GM19463 (cell line): Measurements from ENCODE around the gene IFT122.

Experiments used
- ATAC-seq: cut with Tn5 transposase; IDR thresholded peaks from one replicate; pipeline ENCODE4 v1.9.1; 2021; ENCODE audit warnings: mild to moderate bottlenecking, moderate library complexity; ENCODE audit not compliant: unreplicated experiment

IFT122 gene

DNA sequence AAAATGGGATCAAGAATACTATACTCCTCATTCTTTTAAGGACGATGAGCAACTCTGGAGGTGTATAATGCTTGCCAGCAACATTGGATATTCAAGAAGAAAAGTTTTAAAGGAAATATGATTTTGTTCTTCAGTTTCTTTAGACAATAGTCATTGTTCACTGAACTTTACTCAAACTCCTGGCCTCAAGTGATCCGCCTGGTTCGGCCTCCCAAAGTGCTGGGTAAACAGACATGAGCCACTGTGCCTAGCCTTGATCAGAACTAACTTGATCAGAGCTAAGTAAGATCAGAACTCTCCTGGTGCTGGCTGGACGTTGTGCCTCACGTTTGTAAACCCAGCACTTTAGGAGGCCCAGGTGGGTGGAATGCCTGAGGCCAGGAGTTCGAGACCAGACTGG, 24.2 kb upstream of the IFT122 start:
- ATAC-seq = no peak

DNA sequence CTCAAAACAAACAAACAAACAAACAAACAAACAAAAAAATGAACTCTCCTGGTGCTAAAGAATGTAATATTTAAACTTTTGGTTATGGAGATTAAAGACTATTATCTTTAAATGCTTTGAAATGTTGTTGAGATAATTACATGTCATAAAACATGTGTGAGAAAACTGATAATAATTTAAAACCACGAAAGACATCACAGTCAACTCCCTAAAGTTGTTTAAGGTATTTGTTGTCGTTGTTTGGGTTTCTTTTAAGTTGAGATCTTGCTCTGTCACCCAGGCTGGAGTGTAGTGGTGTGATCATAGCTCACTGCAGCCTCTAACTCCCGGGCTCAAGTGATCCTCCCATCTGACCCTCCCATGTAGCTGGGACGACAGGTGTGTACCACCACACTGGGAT, 23.6 kb upstream of the IFT122 start:
- no peak for ATAC-seq

DNA sequence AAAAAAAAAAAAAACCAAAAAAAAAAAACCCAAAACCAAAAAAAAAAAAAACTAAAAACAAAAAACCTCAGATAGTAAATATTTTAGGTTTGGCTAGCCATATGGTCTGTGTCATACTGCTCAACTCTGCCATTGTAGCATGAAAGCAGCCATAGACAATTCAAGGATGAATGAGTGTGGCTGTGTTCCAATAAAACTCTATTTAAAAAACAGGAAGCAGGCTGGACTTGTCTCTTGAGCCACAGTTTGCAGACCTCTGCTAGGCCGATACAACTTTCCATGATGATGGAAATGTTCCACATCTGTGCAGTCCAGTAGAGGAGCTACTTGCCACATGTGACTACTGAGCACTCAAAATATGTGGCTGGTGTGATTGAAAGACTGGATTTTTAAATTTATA, 22.7 kb upstream of the IFT122 start:
- no peak for ATAC-seq

DNA sequence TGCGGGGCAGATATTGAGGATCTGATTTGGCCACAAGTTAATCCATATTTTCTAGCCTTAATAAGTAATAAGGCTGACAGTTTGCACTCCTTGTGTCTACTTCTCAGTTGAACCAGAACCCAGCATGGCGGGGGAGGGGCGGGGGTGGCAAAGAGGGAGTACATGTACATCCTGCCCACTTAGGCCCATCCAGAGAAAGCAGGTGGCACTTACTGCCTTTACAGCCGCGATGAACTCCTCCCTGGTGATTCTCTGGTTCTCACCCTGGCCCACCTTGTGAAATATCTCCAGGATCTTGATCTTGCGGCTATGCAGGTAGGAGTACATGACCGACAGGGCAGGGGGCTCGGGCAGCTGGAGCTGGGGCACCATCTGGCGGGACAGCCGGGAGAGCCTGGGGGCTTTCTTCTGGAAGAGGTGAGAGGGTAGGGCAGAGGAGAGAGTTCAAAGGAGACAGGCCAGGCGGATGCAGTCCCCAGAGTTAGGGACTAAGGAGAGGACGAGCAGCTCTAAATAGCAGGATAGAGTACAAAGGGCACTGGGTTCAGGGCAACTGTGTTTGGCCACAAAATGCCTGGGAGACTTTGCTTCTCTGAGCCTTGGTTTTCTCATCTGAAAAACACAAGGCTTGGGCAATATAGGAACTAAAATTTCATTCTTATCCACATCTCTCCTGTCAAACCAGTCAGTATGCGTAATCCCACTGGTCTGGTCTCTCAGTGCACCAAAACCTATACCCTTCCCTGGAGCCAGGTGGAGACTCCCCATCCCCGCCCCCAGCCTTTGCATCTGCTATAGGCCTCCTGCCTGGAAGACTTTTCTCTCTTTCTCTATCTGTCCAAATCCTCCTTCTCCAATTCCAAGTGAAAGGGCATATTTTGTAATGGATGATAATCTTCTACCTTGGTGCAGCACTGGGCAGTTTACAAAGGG, 21.7 kb upstream of the IFT122 start:
- no peak for ATAC-seq

DNA sequence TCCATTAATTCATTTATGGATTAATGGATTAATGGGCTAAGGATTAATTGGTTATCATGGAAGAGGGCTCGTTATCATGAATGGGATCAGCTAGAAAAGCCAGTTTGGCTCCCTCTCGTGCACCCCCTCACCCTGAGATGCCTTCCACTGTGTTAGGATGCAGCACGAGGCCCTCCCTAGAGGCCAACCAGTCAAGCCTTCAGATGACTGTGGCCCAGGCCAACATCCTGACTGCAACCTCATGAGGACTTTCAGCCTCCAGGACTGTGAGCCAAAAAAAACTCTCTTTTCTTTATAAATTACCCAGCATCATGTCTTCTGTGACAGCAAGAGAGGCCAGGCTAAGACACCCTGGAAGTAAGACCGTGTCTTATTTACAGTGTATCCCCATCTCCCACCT, 20.5 kb upstream of the IFT122 start:
- no peak for ATAC-seq

DNA sequence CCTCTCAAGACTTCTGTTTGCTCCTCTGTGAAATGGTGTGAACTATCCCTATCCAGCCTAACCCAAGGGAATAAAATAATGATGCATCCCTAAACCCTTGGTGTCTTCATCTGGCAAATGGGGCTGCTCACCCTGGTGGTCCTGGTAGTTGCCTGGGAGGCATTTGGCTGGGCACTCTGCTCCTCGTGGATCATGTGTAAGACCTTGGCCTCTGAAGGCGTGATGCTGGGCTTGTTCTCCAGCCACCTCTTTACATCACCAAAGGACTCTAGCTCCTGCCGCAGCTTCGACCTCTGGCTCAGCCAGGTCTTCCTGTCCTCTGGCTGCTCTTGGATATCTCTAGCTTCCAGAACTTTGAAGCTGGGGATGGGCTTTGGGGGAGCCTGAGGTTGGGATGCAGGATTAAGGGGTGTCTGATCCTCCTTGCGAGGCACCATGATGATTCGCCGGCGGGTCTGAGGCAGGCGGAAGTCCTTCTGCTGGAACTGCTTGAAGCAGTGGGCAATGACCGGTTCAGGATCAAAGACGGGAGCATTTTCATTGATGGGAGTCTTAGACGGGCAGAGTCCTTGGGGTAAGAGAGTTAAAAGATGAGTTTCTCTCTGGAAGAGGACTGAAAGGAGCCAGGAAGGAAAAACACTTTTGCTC, 18.7 kb upstream of the IFT122 start:
- no peak for ATAC-seq

DNA sequence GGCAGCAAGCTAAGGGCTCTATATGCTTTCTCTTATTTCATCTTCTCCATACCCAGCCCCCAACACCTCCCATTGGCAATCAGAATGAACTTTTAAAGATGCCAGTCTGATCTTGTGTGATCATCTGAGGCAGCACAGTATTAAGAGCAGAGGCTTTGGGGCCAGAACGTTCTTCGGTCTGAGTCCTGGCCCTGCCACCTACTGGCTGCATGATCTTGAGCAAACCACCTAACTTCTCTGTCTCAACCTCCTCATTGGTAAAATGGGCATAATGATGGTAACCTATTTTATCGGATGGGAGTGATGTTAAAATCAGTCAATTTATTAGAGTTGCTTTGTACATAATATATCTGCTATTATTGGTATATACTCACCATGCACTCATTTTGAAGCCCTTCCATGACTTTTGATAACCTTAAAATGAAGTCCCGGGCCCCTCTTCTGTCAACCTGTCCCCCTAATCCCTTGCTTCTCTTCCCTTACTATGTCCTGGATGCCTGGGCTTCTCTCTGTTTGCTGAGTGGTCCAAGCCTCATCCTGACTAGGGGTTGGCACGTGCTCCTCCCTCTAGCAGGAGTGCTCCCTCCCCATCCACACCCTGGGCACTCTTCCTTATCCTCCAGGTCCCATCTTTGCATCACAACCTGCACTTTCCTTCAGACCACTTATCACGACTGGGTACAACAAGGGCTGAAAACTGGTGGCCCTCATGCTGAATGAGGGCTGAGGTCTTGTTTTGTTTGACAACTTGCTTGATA, 17.9 kb upstream of the IFT122 start:
- ATAC-seq = no peak

DNA sequence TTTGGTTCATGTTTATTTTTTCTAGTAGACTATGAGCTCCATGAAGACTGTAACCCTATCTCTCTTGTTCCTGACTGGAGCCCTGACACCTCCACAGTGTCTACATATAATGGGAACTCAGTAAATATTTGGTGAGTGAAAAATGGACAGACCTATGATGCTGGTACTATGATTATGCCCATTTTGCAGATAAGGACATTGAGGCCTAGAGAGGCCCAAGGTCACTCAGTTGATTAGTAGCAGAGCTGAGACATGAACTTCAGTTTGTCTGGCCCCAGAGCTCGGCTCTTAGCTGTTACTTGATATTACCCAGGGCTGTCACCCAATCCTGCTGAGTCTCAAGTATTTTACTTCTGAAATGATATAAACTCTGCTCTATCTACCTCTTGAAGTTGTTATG, 17.1 kb upstream of the IFT122 start:
- no peak for ATAC-seq

DNA sequence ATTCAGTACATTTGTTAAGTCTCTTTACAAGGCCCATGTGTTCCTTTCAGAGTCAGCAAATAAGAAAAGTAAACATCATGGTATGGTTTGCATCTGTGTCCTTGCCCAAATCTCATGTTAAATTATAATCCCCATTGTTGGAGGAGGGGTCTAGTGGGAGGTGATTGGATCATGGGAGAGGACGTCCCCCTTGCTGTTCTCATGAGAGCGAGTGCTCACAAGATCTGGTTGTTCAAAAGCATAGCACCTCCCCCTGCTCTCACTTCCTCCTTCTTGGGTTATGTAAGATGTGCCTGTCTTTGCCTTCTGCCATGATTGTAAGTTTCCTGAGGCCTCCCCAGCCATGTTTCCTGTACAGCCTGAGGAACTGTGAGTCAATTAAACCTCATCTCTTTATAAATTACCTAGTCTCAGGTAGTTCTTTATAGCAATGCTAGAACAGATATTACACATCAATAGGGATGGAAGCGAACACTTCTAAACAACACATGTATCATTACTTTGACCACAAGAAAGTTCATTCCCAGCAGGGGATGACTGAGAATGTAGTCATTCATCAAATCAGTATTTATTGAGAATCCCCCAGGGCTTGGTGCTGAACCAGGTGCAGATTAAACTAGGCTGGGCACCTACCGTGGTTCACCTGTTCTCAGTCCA, 15.7 kb upstream of the IFT122 start:
- peak; percentile 63 for ATAC-seq

DNA sequence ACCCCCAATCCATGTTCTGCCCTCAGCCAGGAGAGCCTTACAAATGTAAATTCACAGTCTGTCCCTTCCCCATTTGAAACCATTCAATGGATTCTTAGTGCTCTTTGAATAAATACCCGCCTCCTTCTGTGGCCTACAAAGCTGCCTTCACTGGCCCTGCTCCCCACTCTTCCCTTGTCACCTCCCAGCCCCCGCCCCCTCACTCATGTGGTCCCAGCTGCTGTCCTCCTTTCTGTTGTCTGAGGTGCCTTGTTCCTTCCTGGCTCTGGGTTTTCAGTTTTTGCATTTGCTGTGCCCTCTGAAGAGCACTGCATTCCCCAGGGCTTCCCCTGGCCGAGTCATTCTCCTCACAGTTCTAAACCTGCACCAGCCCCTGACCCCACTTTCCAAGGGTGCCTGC, 14.8 kb upstream of the IFT122 start:
- ATAC-seq = no peak

DNA sequence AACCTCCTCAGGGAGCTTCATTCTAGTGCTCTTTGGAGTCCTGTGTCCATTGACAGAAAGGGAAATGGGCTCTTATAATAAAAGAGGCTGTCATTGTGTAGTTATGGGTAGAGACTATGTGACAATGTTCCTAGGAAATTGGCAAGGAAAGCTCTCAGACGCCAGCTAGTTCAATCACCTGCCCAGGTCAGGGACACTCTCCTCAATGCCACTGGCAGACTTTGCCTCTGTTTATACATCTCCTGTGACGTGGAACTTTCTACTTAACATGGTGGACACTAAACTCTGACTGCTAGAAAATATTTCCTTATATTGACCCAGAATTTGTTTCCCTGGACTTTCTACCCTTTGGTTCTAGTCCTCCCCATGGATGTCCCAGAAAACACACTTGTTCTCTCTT, 14.4 kb upstream of the IFT122 start:
- no peak for ATAC-seq

DNA sequence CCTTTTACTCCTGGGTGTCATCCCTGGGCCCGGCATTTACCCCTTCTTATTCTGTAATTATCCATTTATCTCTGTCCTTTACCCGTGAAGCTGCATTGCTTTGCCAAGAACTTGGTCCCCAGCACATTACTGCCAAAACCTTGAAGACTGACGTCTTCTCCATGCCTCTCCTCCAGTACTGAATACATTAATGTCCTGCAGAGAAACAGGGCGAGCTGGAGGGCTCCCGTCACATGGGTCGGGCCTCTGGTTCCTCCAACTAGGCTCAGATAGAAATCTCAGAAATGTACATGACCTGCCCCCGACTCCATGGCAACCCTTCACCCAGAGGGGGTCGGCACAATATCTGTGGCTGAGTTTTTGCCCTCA, 12.0 kb upstream of the IFT122 start:
- ATAC-seq = no peak

DNA sequence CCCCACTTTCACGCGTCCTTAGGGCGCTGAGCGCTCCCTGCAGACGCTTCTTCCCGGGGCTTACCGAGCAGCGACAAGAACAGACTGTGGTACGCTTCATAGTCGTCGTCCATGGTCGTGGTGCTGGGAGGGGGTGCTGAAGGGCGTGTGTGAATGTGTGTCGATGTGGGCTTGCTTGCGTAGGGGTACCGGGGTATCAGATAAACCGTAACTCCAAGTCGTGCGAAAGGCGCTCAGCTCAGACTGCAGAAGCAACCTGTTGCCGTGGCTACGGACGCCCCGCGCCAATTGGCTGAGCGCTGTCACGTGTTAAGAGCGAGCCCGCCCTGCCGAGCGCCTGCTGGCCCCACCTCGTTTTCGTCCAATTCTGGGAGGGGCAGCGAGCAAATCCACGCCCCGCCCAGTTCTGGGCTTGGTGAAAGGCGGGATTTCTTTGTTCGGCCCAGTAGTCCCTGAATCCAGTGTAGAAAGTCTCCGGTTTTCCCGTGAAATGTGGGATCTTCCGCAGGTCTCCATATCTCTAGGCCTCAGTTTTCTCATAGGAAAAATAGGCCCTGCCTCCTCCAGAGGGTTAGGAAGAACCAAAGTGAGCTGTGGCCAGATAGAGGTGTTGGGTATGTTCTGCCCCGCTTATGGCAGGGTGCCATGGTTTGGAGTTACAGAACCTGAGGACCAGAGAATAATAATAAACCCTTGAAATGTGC, 11.5 kb upstream of the IFT122 start, which contains the start of gene EFCAB12:
EFCAB12 (minus strand) TSS at position 261 of the 704 bp plus-strand sequence; CDS start at position 113, 148 bp downstream.
- ATAC-seq = peak; percentile 95

DNA sequence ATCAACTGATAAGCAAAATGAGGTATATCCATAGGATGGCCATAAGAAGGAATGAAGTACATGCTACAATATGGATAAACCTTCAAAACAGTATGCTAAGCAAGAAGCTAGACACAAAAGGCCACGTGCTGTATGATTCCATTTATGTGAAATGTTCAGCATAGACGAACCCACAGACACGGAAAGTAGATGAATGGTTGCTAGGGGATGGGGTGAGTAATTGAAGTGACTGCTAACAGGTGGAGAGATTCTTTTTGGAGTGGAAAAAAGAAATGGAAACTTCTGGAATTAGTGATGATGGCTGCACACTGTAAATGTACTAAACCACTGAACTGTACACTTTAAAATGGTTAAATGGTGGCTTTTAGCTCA, 11.0 kb upstream of the IFT122 start:
- no peak for ATAC-seq

DNA sequence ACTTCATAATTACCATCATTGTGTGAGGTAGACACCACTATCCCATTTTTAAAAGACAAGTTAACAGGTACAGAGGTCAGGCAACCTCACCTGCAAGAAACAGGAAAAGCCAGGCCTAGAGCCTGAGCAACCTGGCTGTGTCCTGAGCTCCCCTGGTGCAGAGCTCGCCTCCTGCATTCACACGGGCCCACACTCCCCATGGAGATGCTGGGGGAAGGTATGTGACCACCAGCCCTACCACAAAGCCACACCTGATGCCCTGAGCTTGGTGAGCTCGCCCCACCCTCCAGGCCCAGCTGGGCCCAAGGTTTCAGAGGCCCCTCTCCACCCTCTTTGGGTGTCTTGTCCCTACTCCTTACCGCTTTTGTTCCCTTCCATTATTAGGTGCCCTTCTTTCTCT, 10.4 kb upstream of the IFT122 start:
- ATAC-seq = no peak

DNA sequence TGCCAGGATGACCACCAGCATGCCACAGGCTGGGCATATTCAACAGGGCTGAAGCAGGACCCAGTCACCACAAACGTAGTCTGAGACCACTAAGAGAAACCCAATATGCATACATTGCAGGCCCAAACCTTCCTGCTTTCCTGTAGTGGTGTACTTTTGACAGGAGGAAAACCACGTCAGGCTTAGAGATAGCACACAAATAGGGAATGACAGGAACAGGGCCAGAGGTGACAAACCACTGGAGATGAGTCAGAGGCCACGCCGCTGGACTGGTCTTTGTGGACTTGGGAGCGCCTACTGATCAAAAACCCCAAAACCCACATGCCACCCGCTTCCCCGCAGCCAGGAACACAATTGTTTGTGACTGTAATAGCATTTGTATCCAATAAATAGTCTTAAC, 8.0 kb upstream of the IFT122 start:
- no peak for ATAC-seq

DNA sequence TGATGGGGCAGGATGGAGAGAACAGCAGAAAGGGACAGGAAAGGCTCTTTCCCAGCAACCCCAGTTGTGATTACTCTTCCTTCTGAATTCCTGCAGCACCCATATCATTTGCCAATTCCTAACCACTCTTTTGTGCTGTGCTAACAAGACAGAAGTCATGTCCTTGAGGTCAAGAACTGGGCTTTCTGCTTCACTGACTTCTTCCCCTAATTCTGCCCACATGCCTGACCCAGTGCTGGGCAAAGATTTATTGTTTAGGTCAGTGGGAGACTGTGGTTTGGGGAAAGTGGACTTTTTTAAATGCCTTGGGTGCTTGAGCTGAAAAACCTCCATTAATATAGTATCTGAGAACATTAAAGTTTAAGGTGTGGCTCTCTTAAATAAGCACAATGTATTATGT, 7.4 kb upstream of the IFT122 start:
- no peak for ATAC-seq

DNA sequence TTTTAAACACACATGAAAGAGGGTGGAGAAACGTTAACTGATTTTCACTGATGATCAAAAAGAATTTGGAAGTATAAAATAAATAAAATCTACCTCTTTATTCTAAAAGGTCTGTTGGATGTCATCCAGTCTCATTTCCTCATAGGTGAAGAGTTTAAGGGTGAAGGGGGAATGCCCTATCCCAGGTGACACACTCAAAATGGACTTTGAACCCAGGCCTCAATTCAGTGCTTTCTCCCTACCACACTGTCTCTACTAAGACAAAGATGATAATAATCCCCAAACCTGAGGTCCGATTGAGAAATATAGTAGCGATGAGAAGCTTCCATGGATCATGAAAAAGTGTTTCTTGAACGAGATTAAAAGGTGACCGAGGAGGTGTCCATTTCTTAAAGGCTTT, 6.5 kb upstream of the IFT122 start:
- ATAC-seq = no peak

DNA sequence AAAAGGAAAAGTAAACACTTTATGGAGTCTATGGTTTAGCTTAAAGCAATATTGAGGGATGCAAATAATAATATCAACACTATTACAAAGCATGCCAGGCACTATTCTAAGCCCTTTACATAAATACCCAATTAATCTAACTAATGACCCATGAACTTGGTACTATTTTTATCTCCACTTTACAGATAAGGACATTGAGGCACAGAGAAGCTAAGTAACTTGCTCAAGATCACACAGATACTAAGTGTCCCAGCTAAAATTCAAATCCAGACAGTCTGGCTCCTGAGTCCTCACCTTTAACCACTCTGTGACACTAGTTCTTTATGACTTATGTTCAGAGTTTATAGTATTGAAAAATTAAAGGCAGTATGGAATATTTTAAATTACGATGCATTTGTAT, 5.9 kb upstream of the IFT122 start:
- no peak for ATAC-seq

DNA sequence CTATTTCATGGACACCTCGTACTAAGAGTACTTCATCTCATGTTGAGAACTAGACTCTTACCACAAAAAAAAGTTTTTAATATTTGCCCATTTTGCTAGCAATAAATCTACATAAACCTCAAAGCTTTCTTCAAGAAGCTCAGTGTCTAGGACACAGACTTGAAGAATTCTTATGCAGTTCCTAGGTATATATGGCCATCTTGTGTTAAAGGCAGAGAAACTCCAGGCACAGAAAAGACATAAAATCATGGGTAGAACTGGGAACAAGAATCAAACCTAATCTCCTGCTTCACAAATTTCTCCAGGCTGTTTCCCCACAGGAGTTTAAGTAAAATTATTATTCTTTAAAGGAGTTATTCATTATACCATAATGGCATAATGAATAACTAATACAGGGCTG, 4.7 kb upstream of the IFT122 start:
- ATAC-seq = no peak
